A673 (cell line): ENCODE data around the gene TMBIM6.

Experiments
- CTCF ChIP-seq: fragments of 300-800, 200-600 bp; sonication (generic); conservative IDR thresholded peaks from 2 replicates; pipeline ENCODE4 v1.5.1; 2017; ENCODE audit warnings: low read depth, mild to moderate bottlenecking, antibody characterized with exemption, low read length, moderate library complexity, mixed read lengths
- EZH2 ChIP-seq: fragments of 200-600 bp; sonication (generic); IDR thresholded peaks from 2 replicates; pipeline ENCODE4 v1.6.1; 2017; ENCODE audit warnings: borderline replicate concordance, low read depth, mild to moderate bottlenecking, mixed read lengths, antibody characterized with exemption, low read length; ENCODE audit not compliant: poor library complexity, severe bottlenecking

DNA sequence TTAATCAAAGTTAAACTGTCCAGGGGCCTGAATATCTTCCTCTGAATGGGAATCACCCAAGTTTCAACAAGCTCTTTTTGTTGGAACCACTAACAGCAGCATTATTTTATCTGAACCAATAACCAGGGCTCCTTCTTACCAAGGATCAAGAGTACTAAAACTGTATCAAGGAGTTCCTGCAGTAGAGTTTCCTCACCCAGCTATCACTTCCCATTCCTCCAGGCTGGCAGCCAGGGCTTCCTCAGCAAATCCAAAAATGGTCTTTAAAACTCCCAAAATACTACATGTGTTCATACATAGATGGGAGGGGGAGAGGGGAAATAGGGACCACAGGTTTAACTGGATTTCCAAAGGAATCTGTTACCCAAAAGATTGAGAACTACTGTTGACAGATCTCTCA lies 44.6 kb upstream of the TMBIM6 start:
- TF ChIP-seq CTCF = no peak
- no peak for TF ChIP-seq EZH2
